HuH-7.5 (cell line): Measurements from ENCODE around the gene RET.
"Not testable (repeated sequence)": the region's sequence is repeated elsewhere in the genome, so short reads cannot be mapped to it uniquely, and the experiment has no call there.

Experiments
- DNase-seq: peaks from one replicate; pipeline ENCODE4 v3.0.0; 2011; ENCODE audit warnings: low spot score

The RET gene

DNA sequence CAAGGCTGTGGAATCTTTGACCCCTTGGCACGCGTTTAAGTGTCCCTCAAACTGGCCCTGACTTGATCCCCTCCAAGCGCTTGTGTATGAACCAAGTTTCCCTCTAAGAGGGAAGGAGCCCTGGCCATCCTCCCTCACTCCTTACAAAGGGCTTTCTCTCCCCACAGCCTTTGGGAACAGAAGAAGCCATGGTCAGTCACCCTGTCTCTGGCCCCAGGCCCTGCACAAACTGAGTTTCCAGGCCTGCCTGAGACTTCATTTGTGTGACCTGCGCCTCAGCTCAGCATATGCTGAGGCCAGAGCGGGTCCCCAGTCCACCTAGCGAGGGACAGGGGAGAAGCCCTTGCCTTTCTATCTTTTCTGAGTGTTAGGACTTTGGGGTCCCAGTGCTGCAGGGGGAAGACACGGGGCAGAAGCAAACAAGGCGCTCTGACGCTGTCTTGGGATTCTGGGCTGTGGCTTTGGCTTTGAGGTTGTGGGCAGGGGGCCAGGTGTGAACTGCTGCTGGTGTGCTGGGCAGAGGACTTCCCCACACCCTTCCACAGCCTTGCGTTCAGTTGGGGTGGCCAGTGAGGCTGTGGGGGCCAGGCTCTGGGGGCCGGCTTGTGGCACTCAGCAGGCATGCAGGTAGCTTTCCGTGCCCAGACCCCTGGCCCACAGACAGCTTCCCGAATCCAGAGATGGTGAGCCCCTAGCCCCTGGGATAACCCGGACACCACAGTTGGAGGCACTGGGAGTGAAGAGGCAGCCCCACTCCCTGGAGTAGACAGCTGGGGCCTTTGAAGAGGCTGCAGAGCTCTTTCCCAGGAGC lies 1.5 kb downstream of the RET start:
- DNase-seq = no peak

DNA sequence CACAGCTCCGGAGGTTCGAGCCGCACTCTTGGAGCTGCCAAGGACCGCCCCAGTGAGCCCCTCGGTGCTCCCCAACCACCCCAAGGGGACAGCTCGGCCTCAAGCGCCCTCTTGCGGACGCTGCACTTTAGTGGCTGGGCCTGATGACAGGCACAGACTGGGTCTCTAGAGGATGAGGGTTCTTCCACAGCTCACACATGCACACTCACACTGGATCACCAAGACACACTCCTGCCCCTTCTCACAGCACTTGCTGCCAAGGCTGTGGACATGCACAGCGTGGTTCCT lies 2.1 kb downstream of the RET start:
- DNase-seq = peak; percentile 52

DNA sequence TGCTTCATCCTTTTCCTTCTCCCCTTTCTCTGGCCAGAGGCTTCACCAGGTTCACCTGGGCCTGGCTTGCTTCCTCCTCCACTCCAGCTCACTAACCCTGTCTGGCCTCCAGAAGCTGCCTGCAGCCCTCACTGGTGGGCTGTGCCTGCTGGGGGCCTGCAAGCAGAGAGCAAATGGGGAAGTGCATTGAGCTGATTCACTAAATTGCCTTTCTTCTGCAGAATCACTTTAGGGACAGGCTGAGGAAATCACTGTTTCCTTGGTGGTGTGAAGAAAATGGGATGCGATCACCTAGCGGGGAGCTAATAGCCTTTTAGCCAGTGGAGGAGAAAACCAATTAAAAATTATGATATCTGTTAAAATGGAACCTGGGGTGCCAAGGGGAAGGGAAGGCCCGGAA lies 3.0 kb downstream of the RET start:
- DNase-seq = no peak

DNA sequence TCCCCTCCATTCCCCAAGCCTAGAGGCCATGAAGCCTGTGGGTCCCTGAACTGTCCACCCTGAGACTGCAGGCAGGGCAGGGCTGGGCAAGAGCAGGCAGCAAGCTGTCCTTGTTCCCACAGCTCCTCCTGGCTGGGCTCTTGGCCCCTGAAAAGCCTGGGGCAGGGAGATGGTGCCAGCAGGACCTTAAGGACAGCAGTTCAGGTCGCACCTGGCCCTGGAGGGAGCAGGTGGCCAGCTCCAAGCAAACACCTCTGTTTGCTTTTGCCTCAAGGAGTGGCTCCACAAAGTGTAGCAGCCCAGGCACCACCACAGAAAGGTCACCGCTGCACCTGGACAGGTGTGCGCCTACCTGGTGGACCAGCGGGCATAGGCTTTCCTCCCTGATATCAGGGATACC lies 5.2 kb downstream of the RET start:
- no peak for DNase-seq

DNA sequence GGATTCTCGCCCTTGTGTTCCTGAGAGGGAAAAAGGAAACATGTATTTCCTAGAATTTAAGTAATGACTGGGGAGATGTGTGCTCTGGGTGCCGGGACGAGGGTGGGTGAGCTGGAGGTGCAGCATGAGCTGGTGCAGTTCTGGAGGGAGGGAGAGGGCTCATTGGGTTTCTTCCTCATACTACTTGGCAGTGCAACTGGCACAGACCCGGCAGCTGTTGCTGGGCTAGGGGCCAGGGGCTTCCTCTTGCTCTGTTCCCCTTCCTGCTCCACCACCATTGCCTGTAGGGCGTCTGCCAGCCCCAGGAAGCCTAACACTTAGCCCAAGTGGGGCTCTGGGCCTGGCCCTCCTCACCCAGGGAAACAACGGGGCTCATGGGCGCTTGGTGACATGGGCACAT lies 5.9 kb downstream of the RET start:
- no peak for DNase-seq

DNA sequence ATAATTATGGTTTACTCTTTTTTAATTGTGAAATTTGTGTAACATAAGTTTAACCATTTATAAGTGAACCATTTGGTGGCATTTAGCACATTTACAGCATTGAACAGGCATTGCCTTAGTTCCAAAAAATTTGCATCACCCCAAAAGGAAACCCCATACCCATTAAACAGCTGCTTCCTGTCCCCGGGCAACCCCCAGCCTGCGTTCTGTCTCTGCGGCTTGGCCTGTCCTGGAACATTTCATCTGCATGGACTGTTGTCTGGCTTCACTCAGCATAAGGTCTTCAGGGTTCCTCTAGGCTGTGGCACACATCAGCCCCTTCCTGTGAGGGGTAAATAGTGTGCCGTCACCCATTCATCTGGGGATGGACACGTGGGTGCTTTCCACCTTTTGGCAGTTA lies 6.9 kb downstream of the RET start:
- DNase-seq = no peak

DNA sequence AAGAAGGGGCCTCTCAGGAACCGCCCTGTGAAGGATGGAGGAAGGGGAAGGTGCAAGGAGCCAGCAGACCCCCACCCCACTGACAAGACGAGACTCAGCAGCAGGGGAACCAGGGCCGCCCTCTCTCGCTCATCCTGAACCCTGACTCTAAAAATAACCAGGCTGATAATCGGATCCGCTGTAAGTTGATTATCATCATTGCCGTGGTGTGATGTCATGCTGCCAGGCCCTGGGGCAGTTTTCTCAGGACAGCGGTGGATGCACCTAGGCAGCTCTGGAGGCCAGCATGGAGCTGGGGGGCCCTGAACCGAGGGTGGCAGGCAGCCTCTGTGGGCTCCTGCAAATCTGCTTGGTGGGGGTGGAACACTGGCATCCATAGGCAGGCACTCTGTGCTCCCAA lies 7.9 kb downstream of the RET start:
- no peak for DNase-seq

DNA sequence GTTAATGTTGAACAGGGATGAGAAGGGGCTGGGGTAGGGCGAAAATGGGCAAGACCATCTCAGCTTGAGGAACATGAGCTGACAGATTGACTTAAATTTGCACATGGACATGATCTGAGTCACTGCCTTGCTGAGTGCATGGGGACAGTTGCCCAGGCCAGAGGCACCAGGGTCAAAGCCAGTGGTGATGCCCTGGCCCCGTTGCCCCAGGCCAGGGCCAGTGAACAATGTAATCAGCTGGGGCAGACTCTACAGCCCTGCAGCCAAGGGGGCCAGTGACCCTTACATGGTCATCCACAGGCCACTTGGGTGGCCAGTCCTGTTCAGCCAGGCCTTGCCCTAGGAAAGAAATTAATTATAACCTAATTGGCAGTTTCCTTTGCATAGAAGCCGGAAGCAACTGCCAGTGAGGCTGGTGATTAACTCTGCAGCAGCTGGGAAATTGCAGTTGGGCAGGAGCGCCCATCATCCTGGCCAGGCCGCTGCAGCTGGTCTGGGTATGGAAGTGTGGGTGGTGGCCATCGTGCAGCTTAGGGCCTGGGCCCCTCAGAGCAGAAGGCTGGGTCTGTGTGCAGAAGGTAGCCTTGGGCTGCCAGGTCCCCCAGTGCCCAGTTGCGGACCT lies 9.6 kb downstream of the RET start:
- no peak for DNase-seq

DNA sequence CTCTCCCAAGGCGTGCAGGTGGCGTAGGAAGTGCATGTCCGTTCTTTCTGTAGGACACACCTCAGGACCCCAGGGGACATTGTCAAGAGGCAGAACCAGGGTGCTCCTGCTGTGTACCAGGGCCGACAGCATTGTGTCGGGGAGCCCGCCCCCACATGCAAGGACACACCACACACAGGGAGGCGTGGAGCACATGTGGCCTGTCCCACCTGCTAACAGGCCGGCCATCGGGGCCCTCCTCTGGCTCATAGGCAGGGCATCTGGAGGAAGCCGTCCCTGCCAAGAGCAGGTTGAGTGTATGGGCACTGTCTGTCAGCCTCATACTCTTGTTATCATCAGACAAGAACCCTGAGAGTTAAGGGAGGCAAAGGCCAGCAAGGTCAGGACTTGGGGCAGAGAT lies 12.7 kb downstream of the RET start:
- no peak for DNase-seq

DNA sequence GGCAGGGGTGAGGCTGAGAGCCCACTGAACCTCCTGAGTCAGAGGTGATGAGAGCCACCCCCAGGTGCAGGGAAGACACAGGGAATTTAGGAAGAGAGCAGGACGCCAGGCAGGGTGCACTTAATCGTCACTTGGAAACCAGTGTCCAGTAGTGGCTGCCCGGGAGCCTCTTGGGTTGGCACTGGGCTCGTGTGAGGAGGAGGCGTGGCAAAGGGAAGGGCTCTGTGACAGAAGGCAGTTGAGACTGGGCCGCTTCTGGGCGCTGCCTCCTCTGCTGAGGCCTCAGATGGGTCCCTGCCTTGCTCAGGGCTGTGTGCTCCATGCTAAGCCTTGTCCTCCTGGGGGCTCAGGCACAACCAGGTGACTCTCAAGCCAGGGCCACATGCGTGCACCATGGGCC lies 13.3 kb downstream of the RET start:
- no peak for DNase-seq

DNA sequence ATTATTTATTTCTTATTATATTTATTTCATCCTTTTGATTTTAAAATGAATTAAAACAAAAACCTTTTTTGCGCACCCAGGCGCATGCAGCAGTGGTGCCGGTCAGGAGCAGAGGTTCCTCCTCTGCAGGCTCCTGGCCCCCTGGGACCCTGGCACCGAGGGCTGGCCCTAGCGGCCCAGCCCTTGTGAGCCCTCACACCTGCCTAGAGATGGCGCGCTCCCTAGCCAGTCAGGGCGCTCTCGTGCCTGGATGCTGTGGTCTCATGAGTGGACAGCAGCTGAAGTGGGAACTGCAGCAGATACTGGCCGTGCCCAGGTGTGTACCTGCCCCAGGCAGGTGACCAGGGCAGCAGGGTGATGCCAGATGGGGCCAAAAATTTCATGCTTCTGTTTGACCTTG lies 13.8 kb downstream of the RET start:
- DNase-seq = no peak

DNA sequence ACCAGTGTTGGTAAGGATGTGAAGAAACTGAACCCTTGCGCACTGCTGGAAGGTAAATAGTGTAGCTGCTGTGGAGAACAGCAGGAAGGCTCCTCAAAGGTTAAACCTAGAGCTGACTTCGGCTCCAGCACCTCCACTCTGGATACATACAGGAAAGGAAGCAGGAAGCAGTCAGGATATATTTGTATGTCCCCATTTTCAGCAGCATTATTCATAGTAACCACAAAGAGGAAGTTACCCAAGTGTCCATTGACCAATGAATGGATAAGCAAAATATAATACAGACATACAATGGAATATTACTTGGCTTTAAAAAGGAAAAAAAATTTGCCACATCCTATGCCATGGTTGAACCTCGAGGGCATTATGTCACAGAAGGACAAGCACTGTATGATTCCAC lies 15.0 kb downstream of the RET start:
- DNase-seq = no peak

DNA sequence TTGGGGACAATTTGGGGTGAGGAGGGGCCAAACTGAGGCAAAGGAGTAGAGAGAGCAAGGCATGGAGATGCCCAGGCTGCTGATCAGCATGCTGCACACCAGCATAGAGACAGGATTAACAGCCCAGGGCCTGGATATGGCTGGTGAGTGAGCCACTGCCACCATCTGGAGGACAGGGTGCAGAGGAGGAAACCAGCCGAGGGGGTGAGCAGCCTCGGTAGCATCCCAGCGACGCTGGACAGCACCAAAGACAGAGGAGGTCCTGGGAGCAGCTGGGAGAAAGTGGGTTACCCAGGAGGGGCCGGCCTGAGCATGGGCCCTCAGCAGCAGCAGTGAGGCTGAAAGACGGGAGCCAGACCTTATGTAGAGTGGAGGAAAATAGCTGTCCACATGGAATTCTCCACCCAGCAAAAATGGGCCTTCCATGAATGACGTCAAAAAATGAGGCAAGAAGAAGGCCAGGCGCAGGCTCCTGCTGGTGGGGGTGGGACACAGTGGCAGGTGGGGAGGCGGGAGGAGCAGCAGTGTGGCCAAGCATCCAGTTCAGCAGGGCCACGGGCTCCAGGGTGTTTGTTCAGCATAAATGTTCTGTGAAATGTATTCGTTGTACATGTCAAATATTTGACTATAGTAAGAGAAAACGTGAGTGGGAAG lies 16.7 kb downstream of the RET start:
- DNase-seq = no peak

DNA sequence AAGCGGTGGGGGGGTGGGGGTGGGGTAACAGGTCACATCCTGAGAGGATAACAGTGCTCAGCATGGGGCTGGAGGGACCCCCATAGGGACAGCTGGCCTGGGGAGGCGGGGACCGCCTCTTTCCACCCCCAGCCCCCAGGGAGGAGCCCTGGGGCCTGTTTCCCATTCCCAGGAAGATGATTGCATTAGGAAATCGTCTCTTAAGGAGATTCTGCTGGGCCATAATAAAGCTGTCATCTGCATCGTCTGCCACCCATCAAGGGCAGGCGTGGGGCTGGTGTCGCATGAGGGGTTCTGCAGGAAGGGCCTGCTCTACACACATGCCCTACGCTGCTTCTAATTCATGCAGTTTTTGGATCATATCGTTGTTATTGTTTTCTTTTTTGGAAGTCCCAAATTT lies 17.2 kb downstream of the RET start:
- DNase-seq = no peak

DNA sequence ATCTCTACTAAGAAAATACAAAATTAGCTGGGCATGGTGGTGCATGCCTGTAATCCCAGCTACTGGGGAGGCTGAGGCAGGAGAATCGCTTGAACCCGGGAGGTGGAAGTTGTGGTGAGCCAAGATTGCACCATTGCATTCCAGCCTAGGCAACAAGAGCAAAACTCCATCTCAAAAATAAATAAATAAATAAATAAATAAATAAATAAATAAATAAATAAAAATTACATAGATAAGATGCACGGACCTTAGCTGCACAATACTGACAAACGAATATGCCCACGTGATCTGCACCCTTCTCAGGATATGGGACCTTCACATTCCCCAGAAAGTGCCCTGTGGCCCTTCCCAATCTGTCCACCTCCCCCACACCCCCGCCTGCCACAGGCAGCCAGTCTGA lies 22.5 kb downstream of the RET start:
- DNase-seq = not testable (repeated sequence)

DNA sequence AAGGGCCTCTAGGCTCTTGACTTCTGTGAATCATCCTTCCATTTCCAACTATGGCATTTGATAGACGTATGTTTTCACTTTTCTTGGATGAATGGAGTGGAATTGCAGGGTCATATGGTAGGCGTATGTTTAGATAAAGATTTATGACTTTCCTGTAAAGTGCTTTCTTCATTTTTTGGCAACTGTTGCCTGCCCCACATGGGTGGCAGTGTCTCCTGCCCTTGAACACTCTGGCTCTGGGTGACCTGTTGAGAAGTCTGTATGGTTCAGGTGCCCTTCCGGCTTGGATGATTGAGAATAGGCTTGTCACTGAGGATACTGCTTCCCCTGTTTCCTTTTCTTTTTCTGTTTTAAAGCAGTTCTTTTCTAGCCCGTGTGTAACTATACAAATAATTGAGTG lies 23.1 kb downstream of the RET start:
- DNase-seq = no peak

DNA sequence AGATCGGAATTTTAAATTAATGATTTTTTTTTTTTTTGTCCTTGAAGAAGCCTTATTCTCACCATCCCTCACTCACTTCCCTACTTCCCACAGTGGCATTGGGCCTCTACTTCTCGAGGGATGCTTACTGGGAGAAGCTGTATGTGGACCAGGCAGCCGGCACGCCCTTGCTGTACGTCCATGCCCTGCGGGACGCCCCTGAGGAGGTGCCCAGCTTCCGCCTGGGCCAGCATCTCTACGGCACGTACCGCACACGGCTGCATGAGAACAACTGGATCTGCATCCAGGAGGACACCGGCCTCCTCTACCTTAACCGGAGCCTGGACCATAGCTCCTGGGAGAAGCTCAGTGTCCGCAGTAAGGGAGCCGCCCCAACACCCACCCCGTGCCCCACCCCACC lies 23.5 kb downstream of the RET start:
- DNase-seq = no peak

DNA sequence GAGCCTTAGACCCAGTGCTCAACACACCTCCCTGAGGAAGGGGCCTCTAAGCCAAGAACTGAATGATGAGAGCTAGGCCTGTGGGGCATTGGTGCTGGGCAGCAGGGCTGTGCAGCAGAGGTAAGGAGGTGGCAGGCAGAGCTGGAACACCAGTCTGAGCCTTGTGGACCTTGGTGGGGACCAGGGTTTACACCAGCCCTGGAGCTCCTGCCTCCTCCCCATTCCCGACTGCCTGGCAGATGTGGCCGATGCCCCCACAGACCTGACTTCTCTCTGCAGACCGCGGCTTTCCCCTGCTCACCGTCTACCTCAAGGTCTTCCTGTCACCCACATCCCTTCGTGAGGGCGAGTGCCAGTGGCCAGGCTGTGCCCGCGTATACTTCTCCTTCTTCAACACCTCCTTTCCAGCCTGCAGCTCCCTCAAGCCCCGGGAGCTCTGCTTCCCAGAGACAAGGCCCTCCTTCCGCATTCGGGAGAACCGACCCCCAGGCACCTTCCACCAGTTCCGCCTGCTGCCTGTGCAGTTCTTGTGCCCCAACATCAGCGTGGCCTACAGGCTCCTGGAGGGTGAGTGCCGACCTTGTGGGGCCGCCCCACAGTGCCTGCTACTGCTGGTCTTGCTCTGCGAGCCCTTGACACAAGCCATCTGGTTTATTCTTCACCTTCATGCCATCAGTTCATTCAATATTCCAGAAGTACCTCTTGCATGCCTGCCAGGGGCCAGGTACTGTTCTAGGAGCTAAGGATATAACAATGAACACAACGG lies 25.4 kb downstream of the RET start:
- DNase-seq = no peak

DNA sequence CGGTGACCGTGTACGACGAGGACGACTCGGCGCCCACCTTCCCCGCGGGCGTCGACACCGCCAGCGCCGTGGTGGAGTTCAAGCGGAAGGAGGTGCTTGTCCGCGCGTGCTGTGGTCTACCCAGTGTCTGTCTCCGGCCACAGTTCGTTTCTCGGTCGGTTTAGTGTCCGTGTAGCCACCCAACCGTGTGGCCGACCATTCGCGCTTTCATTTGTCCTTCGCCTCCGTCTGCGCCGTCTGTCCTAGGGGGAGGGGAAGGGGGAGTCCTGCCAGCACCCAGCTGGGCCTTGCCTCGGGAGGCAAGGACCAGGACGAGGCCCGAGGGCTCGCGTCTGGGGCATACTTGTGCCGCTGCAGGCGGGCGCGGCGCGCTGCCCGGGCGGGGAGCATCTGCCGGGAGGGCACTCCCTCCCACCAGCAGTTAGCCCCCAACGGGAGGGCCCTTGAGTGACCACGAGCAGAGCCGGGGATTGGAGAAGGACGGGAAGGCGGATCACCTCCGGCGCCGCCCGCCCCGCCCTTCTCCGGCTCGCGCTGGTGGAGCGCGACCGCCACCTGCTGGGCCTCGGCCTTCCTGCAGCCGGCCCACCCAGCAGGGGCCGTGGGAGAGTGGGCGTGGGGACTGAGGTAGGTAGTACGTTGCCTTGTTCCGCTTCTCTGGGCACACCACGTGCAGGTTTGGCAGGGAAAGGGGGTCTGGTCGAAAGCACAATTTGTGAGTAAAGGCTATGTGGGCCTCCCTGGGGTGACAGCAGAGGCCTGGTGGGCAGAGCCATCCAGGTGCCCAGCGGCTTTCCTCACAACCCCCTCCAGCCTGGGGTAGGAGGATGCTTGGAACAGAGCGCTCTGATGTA lies 28.5 kb downstream of the RET start:
- peak; percentile 58 for DNase-seq

DNA sequence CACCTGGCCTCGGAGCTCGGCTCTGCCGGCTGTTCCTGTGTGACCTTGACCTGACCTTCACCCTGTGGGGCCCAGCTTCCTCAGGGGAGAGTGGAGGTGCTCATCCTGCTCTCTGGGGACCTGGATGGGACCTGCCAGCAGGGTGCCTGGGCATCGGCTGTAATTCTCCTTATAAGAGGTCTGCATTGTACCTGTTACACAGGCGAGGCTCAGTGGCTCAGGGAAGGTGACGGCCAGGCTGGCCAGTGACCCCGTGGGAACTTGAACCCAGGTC lies 29.0 kb downstream of the RET start:
- no peak for DNase-seq

DNA sequence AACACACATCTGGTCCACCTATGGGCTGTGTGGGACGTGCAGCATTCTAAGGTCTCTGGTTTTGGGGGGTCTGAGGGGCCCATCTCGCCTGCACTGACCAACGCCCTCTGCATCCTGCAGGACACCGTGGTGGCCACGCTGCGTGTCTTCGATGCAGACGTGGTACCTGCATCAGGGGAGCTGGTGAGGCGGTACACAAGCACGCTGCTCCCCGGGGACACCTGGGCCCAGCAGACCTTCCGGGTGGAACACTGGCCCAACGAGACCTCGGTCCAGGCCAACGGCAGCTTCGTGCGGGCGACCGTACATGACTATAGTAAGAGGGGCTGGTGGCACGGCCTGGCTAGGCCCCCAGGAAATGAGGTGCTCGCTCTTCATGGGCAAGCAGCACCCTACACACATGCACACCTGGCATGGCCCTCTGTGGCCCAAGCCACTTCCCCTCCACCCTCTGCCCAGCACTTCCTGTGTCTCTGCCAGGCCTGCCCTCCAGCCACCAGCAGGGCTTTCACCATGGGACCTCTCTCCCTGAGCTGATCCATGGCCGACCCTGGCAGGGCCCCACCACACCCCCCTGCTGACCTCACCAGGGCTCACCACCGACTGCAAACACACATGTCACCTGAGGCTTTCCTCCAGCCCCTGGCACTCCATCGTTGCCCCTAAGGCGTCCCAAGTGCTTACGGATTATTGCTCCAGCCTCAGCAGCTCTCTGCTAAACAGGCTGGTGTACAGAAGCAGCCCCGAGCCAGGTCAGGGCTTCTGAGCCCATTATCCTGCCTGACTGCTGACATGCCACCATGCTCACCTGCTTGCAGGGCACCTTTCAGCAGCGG lies 29.6 kb downstream of the RET start:
- no peak for DNase-seq
